ENCODE measurements around the gene C3orf49.

DNA sequence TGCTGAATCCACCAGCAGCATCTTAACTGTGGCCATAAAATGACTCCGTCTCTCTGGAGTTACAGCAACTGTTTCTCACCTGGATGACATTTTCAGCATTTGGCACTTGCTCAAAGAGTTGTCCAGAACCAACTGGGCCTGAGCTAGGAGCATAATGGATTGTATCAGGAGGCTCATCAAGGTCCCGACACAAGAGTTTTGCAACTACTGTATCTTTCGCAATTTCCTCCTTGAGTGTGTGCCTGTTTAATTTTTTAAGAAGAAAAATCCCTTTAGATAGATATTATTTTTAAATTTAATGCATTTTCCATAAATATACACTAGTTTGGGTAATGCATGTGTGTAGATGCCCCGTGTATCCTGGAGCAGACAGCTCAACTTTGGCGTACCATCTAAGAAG is 44.3 kb upstream of the C3orf49 start:
- TF ChIP-seq, protein P1, sequence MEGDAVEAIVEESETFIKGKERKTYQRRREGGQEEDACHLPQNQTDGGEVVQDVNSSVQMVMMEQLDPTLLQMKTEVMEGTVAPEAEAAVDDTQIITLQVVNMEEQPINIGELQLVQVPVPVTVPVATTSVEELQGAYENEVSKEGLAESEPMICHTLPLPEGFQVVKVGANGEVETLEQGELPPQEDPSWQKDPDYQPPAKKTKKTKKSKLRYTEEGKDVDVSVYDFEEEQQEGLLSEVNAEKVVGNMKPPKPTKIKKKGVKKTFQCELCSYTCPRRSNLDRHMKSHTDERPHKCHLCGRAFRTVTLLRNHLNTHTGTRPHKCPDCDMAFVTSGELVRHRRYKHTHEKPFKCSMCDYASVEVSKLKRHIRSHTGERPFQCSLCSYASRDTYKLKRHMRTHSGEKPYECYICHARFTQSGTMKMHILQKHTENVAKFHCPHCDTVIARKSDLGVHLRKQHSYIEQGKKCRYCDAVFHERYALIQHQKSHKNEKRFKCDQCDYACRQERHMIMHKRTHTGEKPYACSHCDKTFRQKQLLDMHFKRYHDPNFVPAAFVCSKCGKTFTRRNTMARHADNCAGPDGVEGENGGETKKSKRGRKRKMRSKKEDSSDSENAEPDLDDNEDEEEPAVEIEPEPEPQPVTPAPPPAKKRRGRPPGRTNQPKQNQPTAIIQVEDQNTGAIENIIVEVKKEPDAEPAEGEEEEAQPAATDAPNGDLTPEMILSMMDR (IDR thresholded peaks at IDR 0.05; ENCODE audit: low read depth, low read length): no peak
- no peak for TF ChIP-seq MAX (IDR thresholded peaks at IDR 0.05; ENCODE audit: low read depth, low read length)
- TF ChIP-seq MYC (IDR thresholded peaks at IDR 0.05; ENCODE audit: low read depth, low read length): no peak

Data from NB4 (cell line).